ENCODE data around the gene PDE1C.

DNA sequence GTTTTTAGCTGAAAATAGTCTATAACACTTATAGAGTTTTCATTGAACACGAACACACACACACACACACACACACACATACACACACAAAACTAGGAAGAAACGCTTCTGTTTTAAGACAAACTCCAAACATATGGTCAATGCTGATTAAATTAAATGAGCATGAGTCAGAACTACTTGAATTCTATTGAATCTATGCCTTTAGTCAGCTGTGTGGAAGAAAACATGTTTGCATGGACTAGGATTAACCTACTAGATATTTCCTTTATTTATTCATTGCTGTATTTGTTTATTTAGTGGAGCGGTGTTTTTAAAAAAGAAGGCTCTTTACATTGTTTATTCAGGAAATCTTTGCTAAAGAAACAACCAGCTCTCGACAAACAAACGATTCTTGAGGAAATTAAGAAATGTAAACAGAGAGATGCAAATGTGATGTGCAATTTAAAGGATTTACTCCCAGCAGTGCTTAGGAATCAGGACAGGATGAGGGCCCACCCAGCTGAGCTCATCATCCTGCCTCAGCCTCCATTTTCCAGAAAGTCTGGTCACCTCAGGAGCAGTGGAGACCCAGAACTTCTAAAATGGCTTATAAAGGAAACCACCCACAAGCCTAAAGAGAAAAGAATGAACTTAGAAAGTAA is 83.2 kb downstream of the PDE1C start:
- TF ChIP-seq, protein P1, sequence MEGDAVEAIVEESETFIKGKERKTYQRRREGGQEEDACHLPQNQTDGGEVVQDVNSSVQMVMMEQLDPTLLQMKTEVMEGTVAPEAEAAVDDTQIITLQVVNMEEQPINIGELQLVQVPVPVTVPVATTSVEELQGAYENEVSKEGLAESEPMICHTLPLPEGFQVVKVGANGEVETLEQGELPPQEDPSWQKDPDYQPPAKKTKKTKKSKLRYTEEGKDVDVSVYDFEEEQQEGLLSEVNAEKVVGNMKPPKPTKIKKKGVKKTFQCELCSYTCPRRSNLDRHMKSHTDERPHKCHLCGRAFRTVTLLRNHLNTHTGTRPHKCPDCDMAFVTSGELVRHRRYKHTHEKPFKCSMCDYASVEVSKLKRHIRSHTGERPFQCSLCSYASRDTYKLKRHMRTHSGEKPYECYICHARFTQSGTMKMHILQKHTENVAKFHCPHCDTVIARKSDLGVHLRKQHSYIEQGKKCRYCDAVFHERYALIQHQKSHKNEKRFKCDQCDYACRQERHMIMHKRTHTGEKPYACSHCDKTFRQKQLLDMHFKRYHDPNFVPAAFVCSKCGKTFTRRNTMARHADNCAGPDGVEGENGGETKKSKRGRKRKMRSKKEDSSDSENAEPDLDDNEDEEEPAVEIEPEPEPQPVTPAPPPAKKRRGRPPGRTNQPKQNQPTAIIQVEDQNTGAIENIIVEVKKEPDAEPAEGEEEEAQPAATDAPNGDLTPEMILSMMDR (IDR thresholded peaks at IDR 0.05) = no peak
- TF ChIP-seq POLR2A (IDR thresholded peaks at IDR 0.05) = no peak
